Measurements from ENCODE around the gene UBALD2. TPM values are rescaled to one million over a fixed set of nuclear protein-coding genes. Genes with fewer than 3 reads are reported as not detected.

The UBALD2 gene
- total and polyA plus RNA-seq, 2 of the 13 experiments (the other 11 are each of a cell fraction or from before 2014, with no cell fraction given) = 3.3 to 89.7 TPM

DNA sequence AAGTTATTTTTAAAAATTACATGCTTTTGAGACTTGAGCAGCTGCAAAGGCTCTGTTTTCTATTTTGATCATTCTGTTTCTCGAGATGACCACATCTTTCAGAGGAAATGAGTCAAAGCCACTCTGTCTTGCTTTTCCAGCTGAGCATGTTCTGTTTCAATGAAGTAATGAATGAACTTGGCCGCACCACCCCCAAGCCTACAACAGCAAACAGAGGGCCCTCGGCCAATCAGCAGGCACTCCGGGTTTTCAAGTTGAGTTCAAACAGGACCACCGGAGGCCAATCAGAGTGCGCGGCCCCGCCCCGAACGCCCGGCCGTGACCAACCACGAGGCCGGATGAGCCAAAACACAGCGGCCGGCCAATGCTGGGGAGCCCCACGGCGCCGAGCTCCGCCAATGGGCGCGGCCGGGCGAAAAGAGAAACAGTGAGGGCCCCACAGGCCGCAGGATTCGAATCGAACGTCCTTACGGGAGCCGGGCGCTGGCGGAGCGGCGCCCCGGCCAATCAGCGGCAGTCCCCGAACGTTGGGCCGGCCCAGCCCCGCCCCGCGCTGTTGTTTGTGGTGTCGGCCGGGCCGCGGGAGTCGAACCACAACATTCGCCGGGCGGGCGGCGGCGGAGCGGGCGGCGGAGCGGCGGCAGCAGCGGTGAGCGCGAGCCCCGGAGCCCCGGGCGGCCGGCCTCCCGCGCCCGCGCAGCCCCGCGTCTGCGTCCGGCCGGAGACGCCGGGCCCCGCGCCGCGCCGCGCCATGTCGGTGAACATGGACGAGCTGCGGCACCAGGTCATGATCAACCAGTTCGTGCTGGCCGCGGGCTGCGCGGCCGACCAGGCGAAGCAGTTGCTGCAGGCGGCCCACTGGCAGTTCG lies at the start of gene UBALD2 (continued):
- TF ChIP-seq, protein P1, sequence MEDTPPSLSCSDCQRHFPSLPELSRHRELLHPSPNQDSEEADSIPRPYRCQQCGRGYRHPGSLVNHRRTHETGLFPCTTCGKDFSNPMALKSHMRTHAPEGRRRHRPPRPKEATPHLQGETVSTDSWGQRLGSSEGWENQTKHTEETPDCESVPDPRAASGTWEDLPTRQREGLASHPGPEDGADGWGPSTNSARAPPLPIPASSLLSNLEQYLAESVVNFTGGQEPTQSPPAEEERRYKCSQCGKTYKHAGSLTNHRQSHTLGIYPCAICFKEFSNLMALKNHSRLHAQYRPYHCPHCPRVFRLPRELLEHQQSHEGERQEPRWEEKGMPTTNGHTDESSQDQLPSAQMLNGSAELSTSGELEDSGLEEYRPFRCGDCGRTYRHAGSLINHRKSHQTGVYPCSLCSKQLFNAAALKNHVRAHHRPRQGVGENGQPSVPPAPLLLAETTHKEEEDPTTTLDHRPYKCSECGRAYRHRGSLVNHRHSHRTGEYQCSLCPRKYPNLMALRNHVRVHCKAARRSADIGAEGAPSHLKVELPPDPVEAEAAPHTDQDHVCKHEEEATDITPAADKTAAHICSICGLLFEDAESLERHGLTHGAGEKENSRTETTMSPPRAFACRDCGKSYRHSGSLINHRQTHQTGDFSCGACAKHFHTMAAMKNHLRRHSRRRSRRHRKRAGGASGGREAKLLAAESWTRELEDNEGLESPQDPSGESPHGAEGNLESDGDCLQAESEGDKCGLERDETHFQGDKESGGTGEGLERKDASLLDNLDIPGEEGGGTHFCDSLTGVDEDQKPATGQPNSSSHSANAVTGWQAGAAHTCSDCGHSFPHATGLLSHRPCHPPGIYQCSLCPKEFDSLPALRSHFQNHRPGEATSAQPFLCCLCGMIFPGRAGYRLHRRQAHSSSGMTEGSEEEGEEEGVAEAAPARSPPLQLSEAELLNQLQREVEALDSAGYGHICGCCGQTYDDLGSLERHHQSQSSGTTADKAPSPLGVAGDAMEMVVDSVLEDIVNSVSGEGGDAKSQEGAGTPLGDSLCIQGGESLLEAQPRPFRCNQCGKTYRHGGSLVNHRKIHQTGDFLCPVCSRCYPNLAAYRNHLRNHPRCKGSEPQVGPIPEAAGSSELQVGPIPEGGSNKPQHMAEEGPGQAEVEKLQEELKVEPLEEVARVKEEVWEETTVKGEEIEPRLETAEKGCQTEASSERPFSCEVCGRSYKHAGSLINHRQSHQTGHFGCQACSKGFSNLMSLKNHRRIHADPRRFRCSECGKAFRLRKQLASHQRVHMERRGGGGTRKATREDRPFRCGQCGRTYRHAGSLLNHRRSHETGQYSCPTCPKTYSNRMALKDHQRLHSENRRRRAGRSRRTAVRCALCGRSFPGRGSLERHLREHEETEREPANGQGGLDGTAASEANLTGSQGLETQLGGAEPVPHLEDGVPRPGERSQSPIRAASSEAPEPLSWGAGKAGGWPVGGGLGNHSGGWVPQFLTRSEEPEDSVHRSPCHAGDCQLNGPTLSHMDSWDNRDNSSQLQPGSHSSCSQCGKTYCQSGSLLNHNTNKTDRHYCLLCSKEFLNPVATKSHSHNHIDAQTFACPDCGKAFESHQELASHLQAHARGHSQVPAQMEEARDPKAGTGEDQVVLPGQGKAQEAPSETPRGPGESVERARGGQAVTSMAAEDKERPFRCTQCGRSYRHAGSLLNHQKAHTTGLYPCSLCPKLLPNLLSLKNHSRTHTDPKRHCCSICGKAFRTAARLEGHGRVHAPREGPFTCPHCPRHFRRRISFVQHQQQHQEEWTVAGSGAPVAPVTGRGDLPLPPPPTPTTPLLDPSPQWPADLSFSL (CRISPR knock-in tag; IDR thresholded peaks at IDR 0.05) = no peak
- TF ChIP-seq SOX5 (CRISPR knock-in tag; IDR thresholded peaks at IDR 0.05; ENCODE audit: borderline replicate concordance) = no peak
- TF ChIP-seq, protein P2, sequence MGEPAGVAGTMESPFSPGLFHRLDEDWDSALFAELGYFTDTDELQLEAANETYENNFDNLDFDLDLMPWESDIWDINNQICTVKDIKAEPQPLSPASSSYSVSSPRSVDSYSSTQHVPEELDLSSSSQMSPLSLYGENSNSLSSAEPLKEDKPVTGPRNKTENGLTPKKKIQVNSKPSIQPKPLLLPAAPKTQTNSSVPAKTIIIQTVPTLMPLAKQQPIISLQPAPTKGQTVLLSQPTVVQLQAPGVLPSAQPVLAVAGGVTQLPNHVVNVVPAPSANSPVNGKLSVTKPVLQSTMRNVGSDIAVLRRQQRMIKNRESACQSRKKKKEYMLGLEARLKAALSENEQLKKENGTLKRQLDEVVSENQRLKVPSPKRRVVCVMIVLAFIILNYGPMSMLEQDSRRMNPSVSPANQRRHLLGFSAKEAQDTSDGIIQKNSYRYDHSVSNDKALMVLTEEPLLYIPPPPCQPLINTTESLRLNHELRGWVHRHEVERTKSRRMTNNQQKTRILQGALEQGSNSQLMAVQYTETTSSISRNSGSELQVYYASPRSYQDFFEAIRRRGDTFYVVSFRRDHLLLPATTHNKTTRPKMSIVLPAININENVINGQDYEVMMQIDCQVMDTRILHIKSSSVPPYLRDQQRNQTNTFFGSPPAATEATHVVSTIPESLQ (CRISPR knock-in tag; conservative IDR thresholded peaks at IDR 0.05) = no peak
- peak; percentile 55; the same call in 1 of the 2 replicates for TF ChIP-seq REPIN1 (CRISPR knock-in tag; IDR thresholded peaks at IDR 0.05; ENCODE audit: borderline replicate concordance, low read depth)
- TF ChIP-seq XBP1 (CRISPR knock-in tag; IDR thresholded peaks at IDR 0.05) = no peak
- no peak for TF ChIP-seq PHB2 (IDR thresholded peaks at IDR 0.05; ENCODE audit: partially characterized antibody)
- TF ChIP-seq, protein P3, sequence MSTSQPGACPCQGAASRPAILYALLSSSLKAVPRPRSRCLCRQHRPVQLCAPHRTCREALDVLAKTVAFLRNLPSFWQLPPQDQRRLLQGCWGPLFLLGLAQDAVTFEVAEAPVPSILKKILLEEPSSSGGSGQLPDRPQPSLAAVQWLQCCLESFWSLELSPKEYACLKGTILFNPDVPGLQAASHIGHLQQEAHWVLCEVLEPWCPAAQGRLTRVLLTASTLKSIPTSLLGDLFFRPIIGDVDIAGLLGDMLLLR (CRISPR knock-in tag; IDR thresholded peaks at IDR 0.05) = peak; percentile 76; the same call in 1 of the 2 replicates
- no peak for TF ChIP-seq EHMT2 (IDR thresholded peaks at IDR 0.05; ENCODE audit: borderline replicate concordance, low read depth, low read length)
- TF ChIP-seq, protein P4, sequence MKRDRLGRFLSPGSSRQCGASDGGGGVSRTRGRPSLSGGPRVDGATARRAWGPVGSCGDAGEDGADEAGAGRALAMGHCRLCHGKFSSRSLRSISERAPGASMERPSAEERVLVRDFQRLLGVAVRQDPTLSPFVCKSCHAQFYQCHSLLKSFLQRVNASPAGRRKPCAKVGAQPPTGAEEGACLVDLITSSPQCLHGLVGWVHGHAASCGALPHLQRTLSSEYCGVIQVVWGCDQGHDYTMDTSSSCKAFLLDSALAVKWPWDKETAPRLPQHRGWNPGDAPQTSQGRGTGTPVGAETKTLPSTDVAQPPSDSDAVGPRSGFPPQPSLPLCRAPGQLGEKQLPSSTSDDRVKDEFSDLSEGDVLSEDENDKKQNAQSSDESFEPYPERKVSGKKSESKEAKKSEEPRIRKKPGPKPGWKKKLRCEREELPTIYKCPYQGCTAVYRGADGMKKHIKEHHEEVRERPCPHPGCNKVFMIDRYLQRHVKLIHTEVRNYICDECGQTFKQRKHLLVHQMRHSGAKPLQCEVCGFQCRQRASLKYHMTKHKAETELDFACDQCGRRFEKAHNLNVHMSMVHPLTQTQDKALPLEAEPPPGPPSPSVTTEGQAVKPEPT (CRISPR knock-in tag; IDR thresholded peaks at IDR 0.05; ENCODE audit: low read depth) = no peak
- peak; percentile 49; the same call in 1 of the 2 replicates for TF ChIP-seq ZNF709 (CRISPR knock-in tag; IDR thresholded peaks at IDR 0.05)
- TF ChIP-seq ZNF292 (CRISPR knock-in tag; IDR thresholded peaks at IDR 0.05; ENCODE audit: borderline replicate concordance, low read depth) = peak; percentile 32; the same call in 1 of the 2 replicates
- no peak for TF ChIP-seq KDM6A (CRISPR knock-in tag; IDR thresholded peaks at IDR 0.05; ENCODE audit: low read depth)
- TF ChIP-seq, protein P5, sequence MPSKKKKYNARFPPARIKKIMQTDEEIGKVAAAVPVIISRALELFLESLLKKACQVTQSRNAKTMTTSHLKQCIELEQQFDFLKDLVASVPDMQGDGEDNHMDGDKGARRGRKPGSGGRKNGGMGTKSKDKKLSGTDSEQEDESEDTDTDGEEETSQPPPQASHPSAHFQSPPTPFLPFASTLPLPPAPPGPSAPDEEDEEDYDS (CRISPR knock-in tag; IDR thresholded peaks at IDR 0.05) = peak; percentile 78
- TF ChIP-seq, protein P6, sequence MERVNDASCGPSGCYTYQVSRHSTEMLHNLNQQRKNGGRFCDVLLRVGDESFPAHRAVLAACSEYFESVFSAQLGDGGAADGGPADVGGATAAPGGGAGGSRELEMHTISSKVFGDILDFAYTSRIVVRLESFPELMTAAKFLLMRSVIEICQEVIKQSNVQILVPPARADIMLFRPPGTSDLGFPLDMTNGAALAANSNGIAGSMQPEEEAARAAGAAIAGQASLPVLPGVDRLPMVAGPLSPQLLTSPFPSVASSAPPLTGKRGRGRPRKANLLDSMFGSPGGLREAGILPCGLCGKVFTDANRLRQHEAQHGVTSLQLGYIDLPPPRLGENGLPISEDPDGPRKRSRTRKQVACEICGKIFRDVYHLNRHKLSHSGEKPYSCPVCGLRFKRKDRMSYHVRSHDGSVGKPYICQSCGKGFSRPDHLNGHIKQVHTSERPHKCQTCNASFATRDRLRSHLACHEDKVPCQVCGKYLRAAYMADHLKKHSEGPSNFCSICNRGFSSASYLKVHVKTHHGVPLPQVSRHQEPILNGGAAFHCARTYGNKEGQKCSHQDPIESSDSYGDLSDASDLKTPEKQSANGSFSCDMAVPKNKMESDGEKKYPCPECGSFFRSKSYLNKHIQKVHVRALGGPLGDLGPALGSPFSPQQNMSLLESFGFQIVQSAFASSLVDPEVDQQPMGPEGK (CRISPR knock-in tag; IDR thresholded peaks at IDR 0.05) = peak; percentile 42; the same call in 1 of the 2 replicates

Measured in HepG2 (cell line).